GM21723 (cell line): ENCODE results near the gene IRF2BP2.

Experiments used
- ATAC-seq: cut with Tn5 transposase; IDR thresholded peaks from one replicate; pipeline ENCODE4 v1.9.1; 2021; ENCODE audit warnings: mild to moderate bottlenecking, moderate library complexity; ENCODE audit not compliant: unreplicated experiment

Gene IRF2BP2

GRCh38 chr1:234559902-234560676, 49.9 kb downstream of the IRF2BP2 start:
- ATAC-seq: no peak

GRCh38 chr1:234559152-234559901, 50.7 kb downstream of the IRF2BP2 start:
- ATAC-seq: no peak

GRCh38 chr1:234558330-234558836, 51.6 kb downstream of the IRF2BP2 start:
- ATAC-seq: no peak

- ATAC-seq: no peak
Observed at GRCh38 chr1:234556245-234556943, 53.6 kb downstream of the IRF2BP2 start.

- ATAC-seq: no peak
Observed at GRCh38 chr1:234555390-234556024, 54.5 kb downstream of the IRF2BP2 start.

GRCh38 chr1:234554698-234555311, 55.2 kb downstream of the IRF2BP2 start:
- no peak for ATAC-seq
